Fibroblast of skin of abdomen (primary cell): ENCODE data around the gene INSIG2.

Experiments
- DNase-seq: peaks from one replicate; pipeline ENCODE4 v3.0.0-alpha.2; 2013

INSIG2 gene

GRCh38 chr2:118102433-118103082 lies 14.3 kb downstream of the INSIG2 start:
- no peak for DNase-seq

- no peak for DNase-seq
Observed at GRCh38 chr2:118103951-118104940, 16.0 kb downstream of the INSIG2 start.

- no peak for DNase-seq
Observed at GRCh38 chr2:118105497-118105896, 17.2 kb downstream of the INSIG2 start.

GRCh38 chr2:118106926-118107325 lies 18.7 kb downstream of the INSIG2 start:
- DNase-seq: no peak

- no peak for DNase-seq
Observed at GRCh38 chr2:118110310-118110709, 22.0 kb downstream of the INSIG2 start.

GRCh38 chr2:118110991-118111390 lies 22.7 kb downstream of the INSIG2 start:
- DNase-seq: no peak

GRCh38 chr2:118112771-118113334 lies 24.6 kb downstream of the INSIG2 start:
- DNase-seq: peak; percentile 65

- no peak for DNase-seq
Observed at GRCh38 chr2:118114863-118115262, 26.6 kb downstream of the INSIG2 start.

GRCh38 chr2:118115761-118116160 lies 27.5 kb downstream of the INSIG2 start:
- DNase-seq: no peak

- no peak for DNase-seq
Observed at GRCh38 chr2:118118479-118118878, 30.2 kb downstream of the INSIG2 start.

GRCh38 chr2:118119158-118119727 lies 31.0 kb downstream of the INSIG2 start:
- no peak for DNase-seq

GRCh38 chr2:118119761-118120400 lies 31.6 kb downstream of the INSIG2 start:
- peak; percentile 35 for DNase-seq

GRCh38 chr2:118120401-118120780 lies 32.1 kb downstream of the INSIG2 start:
- DNase-seq: no peak

- DNase-seq: no peak
Observed at GRCh38 chr2:118121101-118121500, 32.8 kb downstream of the INSIG2 start.

- DNase-seq: no peak
Observed at GRCh38 chr2:118121986-118122524, 33.8 kb downstream of the INSIG2 start.

- DNase-seq: no peak
Observed at GRCh38 chr2:118122594-118123281, 34.5 kb downstream of the INSIG2 start.

- peak; percentile 76 for DNase-seq
Observed at GRCh38 chr2:118123561-118124232, 35.4 kb downstream of the INSIG2 start.

- no peak for DNase-seq
Observed at GRCh38 chr2:118124288-118124891, 36.1 kb downstream of the INSIG2 start.

GRCh38 chr2:118127250-118127649 lies 39.0 kb downstream of the INSIG2 start:
- no peak for DNase-seq

GRCh38 chr2:118128826-118129225 lies 40.6 kb downstream of the INSIG2 start:
- no peak for DNase-seq

- no peak for DNase-seq
Observed at GRCh38 chr2:118130385-118130784, 42.1 kb downstream of the INSIG2 start.
